ENCODE results near the gene MYO18B.

The MYO18B gene

DNA sequence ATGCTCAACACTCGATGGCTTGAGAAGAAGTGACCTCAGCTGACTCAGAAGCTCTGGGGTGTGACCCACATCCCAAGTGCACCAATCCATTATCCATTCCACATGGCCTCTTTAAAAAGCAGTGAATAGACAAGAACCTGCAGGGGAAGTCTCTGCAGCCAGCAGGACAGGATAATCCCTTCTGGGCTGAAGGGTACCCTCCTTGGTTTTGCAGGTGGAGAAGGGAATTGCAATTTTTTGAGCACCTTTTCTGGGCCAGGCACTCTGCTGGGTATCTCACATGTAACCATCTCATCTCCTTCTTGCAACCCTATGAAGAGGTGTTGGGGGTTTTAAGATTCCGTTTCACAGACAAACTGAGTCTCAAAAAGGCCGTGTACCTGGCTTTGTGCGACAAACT is 76.6 kb downstream of the MYO18B start:
- no peak overlapping the region for H3K4me2 ChIP-seq (ENCODE audit: low read length)
- H3K9ac ChIP-seq (ENCODE audit: low read length), result no peak overlapping the region
- no peaks in the 10 kb centered on the region for H3K27me3 ChIP-seq (ENCODE audit: low read depth, low read length)
- H3K9me3 ChIP-seq (ENCODE audit: insufficient read depth, low read length), result no peaks in the 10 kb centered on the region
- peaks cover 54% of the 10 kb centered on the region for H3K36me3 ChIP-seq (replicated peaks; ENCODE audit: low read depth, low read length)
- H2AFZ ChIP-seq (ENCODE audit: low read depth, low read length), result no peak overlapping the region
- H3K4me1 ChIP-seq (ENCODE audit: low read length), result no peaks in the 10 kb centered on the region
- H4K20me1 ChIP-seq (ENCODE audit: insufficient read depth, low read length), result no peaks in the 10 kb centered on the region
- TF ChIP-seq, protein P1, sequence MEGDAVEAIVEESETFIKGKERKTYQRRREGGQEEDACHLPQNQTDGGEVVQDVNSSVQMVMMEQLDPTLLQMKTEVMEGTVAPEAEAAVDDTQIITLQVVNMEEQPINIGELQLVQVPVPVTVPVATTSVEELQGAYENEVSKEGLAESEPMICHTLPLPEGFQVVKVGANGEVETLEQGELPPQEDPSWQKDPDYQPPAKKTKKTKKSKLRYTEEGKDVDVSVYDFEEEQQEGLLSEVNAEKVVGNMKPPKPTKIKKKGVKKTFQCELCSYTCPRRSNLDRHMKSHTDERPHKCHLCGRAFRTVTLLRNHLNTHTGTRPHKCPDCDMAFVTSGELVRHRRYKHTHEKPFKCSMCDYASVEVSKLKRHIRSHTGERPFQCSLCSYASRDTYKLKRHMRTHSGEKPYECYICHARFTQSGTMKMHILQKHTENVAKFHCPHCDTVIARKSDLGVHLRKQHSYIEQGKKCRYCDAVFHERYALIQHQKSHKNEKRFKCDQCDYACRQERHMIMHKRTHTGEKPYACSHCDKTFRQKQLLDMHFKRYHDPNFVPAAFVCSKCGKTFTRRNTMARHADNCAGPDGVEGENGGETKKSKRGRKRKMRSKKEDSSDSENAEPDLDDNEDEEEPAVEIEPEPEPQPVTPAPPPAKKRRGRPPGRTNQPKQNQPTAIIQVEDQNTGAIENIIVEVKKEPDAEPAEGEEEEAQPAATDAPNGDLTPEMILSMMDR (IDR thresholded peaks at IDR 0.05; ENCODE audit: low read depth, low read length), result no peak
- TF ChIP-seq EZH2phosphoT487 (IDR thresholded peaks at IDR 0.05; ENCODE audit: low read depth), result no peak
- H3K79me2 ChIP-seq (ENCODE audit: low read length), result no peaks in the 10 kb centered on the region
- H3K4me3 ChIP-seq (ENCODE audit: low read length), result no peak overlapping the region
- H3K27ac ChIP-seq (ENCODE audit: low read length), result no peak overlapping the region

DNA sequence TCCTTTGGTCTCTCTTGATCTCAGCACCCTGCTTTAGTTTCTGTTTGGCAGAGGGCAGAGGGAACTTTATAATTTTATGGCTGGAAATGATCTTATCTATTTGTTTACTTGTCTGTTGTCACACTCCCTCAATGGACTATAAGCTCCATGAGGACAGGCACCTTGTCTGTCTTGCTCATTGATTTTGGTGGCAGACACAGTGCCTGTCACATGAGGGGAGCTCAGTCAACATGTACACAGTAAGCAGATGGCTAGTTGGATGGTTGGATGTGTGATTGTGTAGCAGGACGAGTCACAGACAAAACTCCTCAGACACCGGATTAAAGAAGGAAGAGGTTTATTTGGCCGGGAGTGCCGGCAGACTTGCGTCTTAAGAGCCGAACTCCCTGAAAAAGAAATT is 80.4 kb downstream of the MYO18B start:
- H3K9ac ChIP-seq (ENCODE audit: low read length), result no peak overlapping the region
- no peaks in the 10 kb centered on the region for H3K27me3 ChIP-seq (ENCODE audit: low read depth, low read length)
- TF ChIP-seq, protein P1 (IDR thresholded peaks at IDR 0.05; ENCODE audit: low read depth, low read length), result no peak
- no peak for TF ChIP-seq EZH2phosphoT487 (IDR thresholded peaks at IDR 0.05; ENCODE audit: low read depth)
- H3K9me3 ChIP-seq (ENCODE audit: insufficient read depth, low read length), result no peaks in the 10 kb centered on the region
- H4K20me1 ChIP-seq (ENCODE audit: insufficient read depth, low read length), result no peaks in the 10 kb centered on the region; the same call in 1 of the 2 replicates
- no peak overlapping the region for H3K4me3 ChIP-seq (ENCODE audit: low read length)
- H3K4me1 ChIP-seq (ENCODE audit: low read length), result peaks cover 9% of the 10 kb centered on the region; the same call in 1 of the 2 replicates
- H3K36me3 ChIP-seq (replicated peaks; ENCODE audit: low read depth, low read length), result peaks cover 74% of the 10 kb centered on the region
- H2AFZ ChIP-seq (ENCODE audit: low read depth, low read length), result no peak overlapping the region
- H3K4me2 ChIP-seq (ENCODE audit: low read length), result no peak overlapping the region
- no peak overlapping the region for H3K27ac ChIP-seq (ENCODE audit: low read length)
- no peaks in the 10 kb centered on the region for H3K79me2 ChIP-seq (ENCODE audit: low read length)

DNA sequence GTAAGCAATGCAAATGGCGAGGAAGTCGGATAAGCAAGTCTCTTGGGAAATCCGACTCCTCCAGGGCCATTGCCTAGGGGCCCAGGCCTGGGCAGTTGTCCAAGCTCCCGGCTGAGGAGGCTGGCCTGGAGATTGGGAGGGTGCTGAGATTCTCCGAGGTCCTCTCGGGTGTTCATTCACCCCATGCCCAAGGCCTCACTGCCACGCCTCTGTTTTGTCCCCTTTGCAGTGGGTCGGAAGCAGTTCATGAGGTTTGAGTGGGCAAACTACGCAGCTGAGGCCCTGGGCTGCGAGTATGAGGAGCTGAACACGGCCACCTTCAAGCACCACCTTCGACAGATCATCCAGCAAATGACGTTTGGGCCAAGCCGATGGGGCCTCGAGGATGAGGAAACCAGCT is 81.3 kb downstream of the MYO18B start:
- Histone ChIP-seq H3K27me3 (ENCODE audit: low read depth, low read length) (no peaks in the 10 kb centered on the region), H3K9me3 (ENCODE audit: insufficient read depth, low read length) (no peaks in the 10 kb centered on the region), H3K4me1 (ENCODE audit: low read length) (peaks cover 9% of the 10 kb centered on the region; the same call in 1 of the 2 replicates), H3K4me2 (ENCODE audit: low read length) (no peak overlapping the region), H3K4me3 (ENCODE audit: low read length) (no peak overlapping the region), H3K27ac (ENCODE audit: low read length) (no peak overlapping the region), H2AFZ (ENCODE audit: low read depth, low read length) (no peak overlapping the region), H3K36me3 (replicated peaks; ENCODE audit: low read depth, low read length) (peaks cover 74% of the 10 kb centered on the region), H3K79me2 (ENCODE audit: low read length) (no peaks in the 10 kb centered on the region), H4K20me1 (ENCODE audit: insufficient read depth, low read length) (no peaks in the 10 kb centered on the region; the same call in 1 of the 2 replicates), H3K9ac (ENCODE audit: low read length) (no peak overlapping the region)
- no peak for TF ChIP-seq EZH2phosphoT487 (IDR thresholded peaks at IDR 0.05; ENCODE audit: low read depth)
- TF ChIP-seq, protein P1 (IDR thresholded peaks at IDR 0.05; ENCODE audit: low read depth, low read length), result no peak

DNA sequence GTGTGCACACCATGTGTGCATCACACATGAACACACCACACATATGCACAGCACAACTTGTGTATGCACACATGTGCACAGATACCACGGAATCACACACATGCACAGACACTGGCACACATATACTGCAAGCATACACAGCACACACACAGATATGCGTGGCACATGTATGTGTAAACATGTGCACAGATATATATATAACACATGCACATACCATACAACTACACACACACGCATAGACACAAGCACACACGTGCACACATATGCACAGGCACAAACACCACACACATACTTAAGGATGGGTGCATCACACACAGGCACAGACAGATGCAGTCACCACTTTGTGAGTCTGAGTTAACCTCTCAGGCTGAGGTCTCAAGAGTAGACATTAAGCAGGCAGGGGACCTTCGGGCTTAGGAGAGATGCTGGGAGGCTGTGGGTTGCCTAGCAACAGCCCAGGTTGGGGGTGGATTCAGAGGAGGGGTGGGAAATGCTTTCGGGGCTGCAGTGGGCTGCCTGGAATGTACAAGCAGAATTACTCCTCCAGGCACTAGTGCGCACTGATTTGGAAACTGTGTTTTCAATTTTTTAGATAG is 82.9 kb downstream of the MYO18B start:
- no peak overlapping the region for H2AFZ ChIP-seq (ENCODE audit: low read depth, low read length)
- no peaks in the 10 kb centered on the region; the same call in 1 of the 2 replicates for H4K20me1 ChIP-seq (ENCODE audit: insufficient read depth, low read length)
- H3K36me3 ChIP-seq (replicated peaks; ENCODE audit: low read depth, low read length), result peaks cover 67% of the 10 kb centered on the region
- no peak for TF ChIP-seq EZH2phosphoT487 (IDR thresholded peaks at IDR 0.05; ENCODE audit: low read depth)
- TF ChIP-seq, protein P1 (IDR thresholded peaks at IDR 0.05; ENCODE audit: low read depth, low read length), result no peak
- no peak overlapping the region for H3K4me3 ChIP-seq (ENCODE audit: low read length)
- no peaks in the 10 kb centered on the region for H3K79me2 ChIP-seq (ENCODE audit: low read length)
- no peak overlapping the region for H3K9ac ChIP-seq (ENCODE audit: low read length)
- no peaks in the 10 kb centered on the region for H3K9me3 ChIP-seq (ENCODE audit: insufficient read depth, low read length)
- H3K27ac ChIP-seq (ENCODE audit: low read length), result no peak overlapping the region
- H3K4me1 ChIP-seq (ENCODE audit: low read length), result peaks cover 23% of the 10 kb centered on the region
- H3K4me2 ChIP-seq (ENCODE audit: low read length), result no peak overlapping the region
- no peaks in the 10 kb centered on the region for H3K27me3 ChIP-seq (ENCODE audit: low read depth, low read length)
